Uterus (tissue), 2 donors: ENCODE results near the gene GRAMD2B.

Source experiments
- CTCF ChIP-seq, 4 experiments: fragments of 200-600 bp in 2 of 4; fragments of 450-650 bp in 2 of 4; sonication (generic) in 2 of 4; IDR thresholded peaks; one replicate each; pipeline ENCODE4 v1.5.1; 2016 to 2019; ENCODE audit warnings: antibody characterized with exemption in 4 of 4, mild to moderate bottlenecking in 2 of 4, moderate library complexity in 1 of 4
- POLR2A ChIP-seq, 2 donors: fragments of 450-650 bp; IDR thresholded peaks; one replicate each; pipeline ENCODE4 v1.6.1; 2016; ENCODE audit warnings: antibody characterized with exemption in 2 of 2, mild to moderate bottlenecking in 1 of 2, moderate library complexity in 1 of 2

- TF ChIP-seq CTCF (IDR thresholded peaks at IDR 0.05) (no peak), POLR2A (IDR thresholded peaks at IDR 0.05) (no peak)
Observed at GRCh38 chr5:126435261-126435660, 12.1 kb downstream of the GRAMD2B start.
